ENCODE results near the gene SRP54.
"Not testable (repeated sequence)": the region's sequence is repeated elsewhere in the genome, so short reads cannot be mapped to it uniquely, and the experiment has no call there.

SRP54 gene

GRCh38 chr14:35028435-35028834, 45.6 kb downstream of the SRP54 start:
- Histone ChIP-seq H3K4me3 (no peak overlapping the region), H3K27me3 (no peaks in the 10 kb centered on the region), H3K36me3 (peaks cover 64 to 90% (median 76%) of the 10 kb centered on the region in 3 donors), H3K9me3 (no peaks in the 10 kb centered on the region), H3K4me1 (no peaks in the 10 kb centered on the region), H3K27ac (no peak overlapping the region)
- intact Hi-C loops (cut with DNase I; ENCODE audit: low total_unique reads), result no loop called here
- no peak for TF ChIP-seq CTCF (IDR thresholded peaks at IDR 0.05)
- DNase-seq, result no peak

GRCh38 chr14:35032562-35032961, 49.8 kb downstream of the SRP54 start:
- Histone ChIP-seq H3K36me3 (peaks cover 49 to 63% (median 53%) of the 10 kb centered on the region in 3 donors), H3K9me3 (peaks cover 0 to 4% (median 0%) of the 10 kb centered on the region in 3 donors), H3K4me1 (no peaks in the 10 kb centered on the region), H3K27ac (no peak overlapping the region), H3K27me3 (no peaks in the 10 kb centered on the region), H3K4me3 (no peak overlapping the region)
- TF ChIP-seq CTCF (IDR thresholded peaks at IDR 0.05), result no peak
- no peak for DNase-seq
- intact Hi-C loops (cut with DNase I; ENCODE audit: low total_unique reads), result no loop called here

- DNase-seq, result no peak
- peaks cover 34 to 48% (median 34%) of the 10 kb centered on the region in 3 donors for H3K36me3 ChIP-seq
- no peak for TF ChIP-seq CTCF (IDR thresholded peaks at IDR 0.05)
Measured at GRCh38 chr14:35034440-35034833, 51.6 kb downstream of the SRP54 start.

GRCh38 chr14:35034944-35035554, 52.3 kb downstream of the SRP54 start:
- intact Hi-C loops (cut with DNase I; ENCODE audit: low total_unique reads), result not testable (repeated sequence)

More at GRCh38 chr14:35034440-35034833, 51.6 kb downstream of the SRP54 start:
- H3K27me3 ChIP-seq, result no peaks in the 10 kb centered on the region
- H3K4me1 ChIP-seq, result no peaks in the 10 kb centered on the region
- intact Hi-C loops (cut with DNase I; ENCODE audit: low total_unique reads), result no loop called here
- no peak overlapping the region for H3K4me3 ChIP-seq
- peaks cover 0 to 4% (median 0%) of the 10 kb centered on the region in 3 donors for H3K9me3 ChIP-seq
- H3K27ac ChIP-seq, result no peak overlapping the region

GRCh38 chr14:35038312-35038711, 55.5 kb downstream of the SRP54 start:
- peaks cover 0 to 13% (median 13%) of the 10 kb centered on the region in 3 donors for H3K36me3 ChIP-seq
- H3K4me1 ChIP-seq; intact Hi-C loops (cut with DNase I; ENCODE audit: low total_unique reads); H3K27me3 ChIP-seq; DNase-seq; H3K9me3 ChIP-seq; H3K27ac ChIP-seq; H3K4me3 ChIP-seq: not testable (repeated sequence)

More at GRCh38 chr14:35034944-35035554, 52.3 kb downstream of the SRP54 start:
- H3K4me3 ChIP-seq, DNase-seq, H3K9me3 ChIP-seq, H3K27me3 ChIP-seq, H3K27ac ChIP-seq, H3K4me1 ChIP-seq: not testable (repeated sequence)
- H3K36me3 ChIP-seq, result peaks cover 28 to 42% (median 28%) of the 10 kb centered on the region in 3 donors

GRCh38 chr14:35042632-35043031, 59.8 kb downstream of the SRP54 start:
- Histone ChIP-seq H3K36me3 (no peaks in the 10 kb centered on the region), H3K27me3 (no peaks in the 10 kb centered on the region), H3K4me3 (no peak overlapping the region), H3K27ac (no peak overlapping the region), H3K9me3 (no peaks in the 10 kb centered on the region), H3K4me1 (peaks cover 0 to 15% (median 7%) of the 10 kb centered on the region in 4 donors)
- intact Hi-C loops (cut with DNase I; ENCODE audit: low total_unique reads), result loop anchor here (10.0 kb wide), 1 partner anchor 292 kb away; no protein-coding TSS in a partner anchor
- TF ChIP-seq CTCF (IDR thresholded peaks at IDR 0.05), result no peak
- no peak for DNase-seq
